ENCODE results near the gene CHST1.

- no peak for TF ChIP-seq CTCF (IDR thresholded peaks at IDR 0.05)
- no peak for TF ChIP-seq EZH2phosphoT487 (IDR thresholded peaks at IDR 0.05)
- no peak for TF ChIP-seq EZH2 (IDR thresholded peaks at IDR 0.05)
These were observed 39.2 kb upstream of the CHST1 start for GRCh38 chr11:45704635-45705034.
